Panc1 (cell line): Measurements from ENCODE around the gene QSOX1. TPM values are rescaled to one million over a fixed set of nuclear protein-coding genes. Genes with fewer than 3 reads are reported as not detected.

Source experiments
- ATAC-seq: fragments of 200-7000 bp; cut with Tn5 transposase; 2 replicates; pipeline ENCODE4 v1.9.1; 2020; ENCODE audit warnings: mild to moderate bottlenecking, moderate library complexity
- BruUV-seq: library from RNA; stranded (reverse); fragments of 400-500 nt; replicated peaks from 2 replicates; lab custom pipeline; 2021; lab: Mats Ljungman, UMichigan
- CTCF ChIA-PET: fragments of 300-600 bp; sonication (Branson Sonifier 250); formaldehyde crosslinking; loops from one replicate; lab custom pipeline; 2022; ENCODE audit warnings: antibody characterized with exemption; lab: Charles Lee
- POLR2A ChIA-PET: fragments of 300-600 bp; sonication (Branson Sonifier 250); formaldehyde crosslinking; loops from one replicate; lab custom pipeline; 2022; ENCODE audit warnings: antibody characterized with exemption; lab: Charles Lee
- DNase-seq: peaks from one replicate; pipeline ENCODE4 v3.0.0-alpha.2; 2010; ENCODE audit warnings: low read depth, low spot score
- H3K27ac ChIP-seq: 2 replicates; pipeline ENCODE4 v1.5.1; 2011; ENCODE audit warnings: mild to moderate bottlenecking, low read length, inconsistent platforms
- H3K27me3 ChIP-seq: fragments of 200-500 bp; sonication (Bioruptor generic); 2 replicates; pipeline ENCODE4 v1.6.0; 2014; ENCODE audit warnings: low read length, inconsistent platforms; ENCODE audit not compliant: control insufficient read depth, insufficient read depth
- H3K36me3 ChIP-seq: fragments of 200-500 bp; sonication (Bioruptor generic); 2 replicates; pipeline ENCODE4 v1.5.1; 2014; ENCODE audit warnings: inconsistent platforms, mild to moderate bottlenecking, low read length, moderate library complexity; ENCODE audit not compliant: control insufficient read depth, insufficient read depth
- H3K4me1 ChIP-seq: 2 replicates; pipeline ENCODE4 v1.5.1; 2011; ENCODE audit warnings: inconsistent platforms, mild to moderate bottlenecking, low read length, moderate library complexity; ENCODE audit not compliant: control insufficient read depth, insufficient read depth
- H3K4me3 ChIP-seq, 2 experiments: 2 replicates each; pipeline ENCODE4 v1.5.1; 2011 to 2012; ENCODE audit warnings: low read depth in 2 of 2, low read length in 2 of 2, mild to moderate bottlenecking in 2 of 2, inconsistent platforms in 1 of 2, moderate library complexity in 1 of 2
- H3K9me3 ChIP-seq: fragments of 200-500 bp; sonication (Bioruptor generic); 2 replicates; pipeline ENCODE4 v1.5.1; 2014; ENCODE audit warnings: low read depth, mild to moderate bottlenecking, inconsistent platforms, low read length, moderate library complexity; ENCODE audit not compliant: control insufficient read depth, insufficient read depth
- POLR2AphosphoS5 ChIP-seq: IDR thresholded peaks from 2 replicates; pipeline ENCODE4 v1.6.1; 2012; ENCODE audit warnings: mild to moderate bottlenecking, low read depth, low read length, moderate library complexity
- SIN3A ChIP-seq: IDR thresholded peaks from 2 replicates; pipeline ENCODE4 v1.6.1; 2012; ENCODE audit warnings: low read depth, mild to moderate bottlenecking, low read length, moderate library complexity, borderline replicate concordance; ENCODE audit not compliant: insufficient read depth
- TCF7L2 ChIP-seq: IDR thresholded peaks from 2 replicates; pipeline ENCODE4 v1.6.1; 2011; ENCODE audit warnings: mild to moderate bottlenecking, low read depth, low read length, inconsistent platforms
- in situ Hi-C: cut with HindIII; loops from 2 replicates; pipeline ENCODE4 v1.10.0; 2016; ENCODE audit warnings: low sequenced_read_pairs, low pct_unique_long_range_greater_than_20kb
- intact Hi-C: fragments of 100-400 bp; cut with micrococcal nuclease; formaldehyde crosslinking; loops from one replicate; pipeline ENCODE4 v1.10.0; 2022; ENCODE audit not compliant: unreplicated experiment
- total RNA-seq: library from RNA; stranded (reverse); gene quantifications from one replicate; pipeline ENCODE4 v1.2.1, GENCODE V29; 2021; ENCODE audit not compliant: unreplicated experiment
- TF ChIP-seq, protein P1 (sequence below): fragments of 450-650 bp; IDR thresholded peaks from 2 replicates; pipeline ENCODE4 v1.5.1; 2017; ENCODE audit warnings: mild to moderate bottlenecking
- TF ChIP-seq, protein P2 (sequence below), 2 experiments: IDR thresholded peaks; 2 replicates each; pipeline ENCODE4 v1.6.1; 2011 to 2012; ENCODE audit warnings: low read depth in 2 of 2, control low read depth in 1 of 2, low read length in 1 of 2, mild to moderate bottlenecking in 1 of 2, moderate library complexity in 1 of 2; ENCODE audit not compliant: insufficient read depth in 1 of 2

Gene QSOX1
- total RNA-seq, 1 experiment from 2014 or later: 152 TPM

DNA sequence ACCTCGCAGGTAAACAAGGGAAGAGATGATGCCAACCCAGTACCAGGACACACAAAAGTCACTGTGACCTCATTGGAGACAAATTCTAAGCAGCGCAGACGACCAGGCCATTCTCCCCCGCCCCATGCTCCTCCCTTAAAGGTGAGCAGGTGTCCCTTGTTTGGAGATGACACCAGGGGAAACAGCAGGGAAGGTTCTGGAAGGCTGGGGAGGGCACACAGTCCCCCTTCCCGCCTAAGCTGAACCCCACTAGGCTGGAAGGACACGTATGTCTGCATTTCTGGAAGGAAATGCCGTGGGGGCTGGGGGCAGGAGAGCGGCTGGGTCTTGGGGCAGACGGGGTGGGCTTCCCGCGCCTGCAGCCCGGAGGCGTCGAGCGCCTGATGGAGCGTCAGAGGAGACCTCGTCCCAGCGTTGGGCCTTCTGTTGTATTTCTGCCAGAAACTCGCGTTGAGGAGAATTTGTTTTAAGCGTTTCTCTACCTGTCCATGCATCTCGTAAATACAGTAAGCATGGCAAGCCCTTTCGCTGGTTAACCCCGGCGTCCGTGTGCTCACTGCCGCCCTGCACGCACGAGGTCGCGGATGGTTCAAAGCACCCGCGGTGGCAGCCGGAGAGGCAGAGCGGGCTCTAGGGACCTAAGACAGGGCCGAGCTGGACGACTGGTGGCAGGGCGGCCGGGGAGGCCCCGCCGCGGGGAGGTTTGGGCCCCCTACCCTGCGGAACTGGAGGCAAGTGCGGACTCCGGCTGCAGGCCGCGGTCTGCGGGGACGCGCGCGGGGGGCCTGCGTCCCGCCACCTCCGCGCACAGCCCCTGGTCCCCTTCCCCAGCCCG, 74.2 kb downstream of the QSOX1 start:
- Histone ChIP-seq H3K27me3 (peaks cover 25% of the 10 kb centered on the region), H3K4me3 (peak overlapping the region; percentile 51 to 71), H3K4me1 (peaks cover 7% of the 10 kb centered on the region), H3K9me3 (no peaks in the 10 kb centered on the region), H3K27ac (no peak overlapping the region), H3K36me3 (no peaks in the 10 kb centered on the region)
- CTCF ChIA-PET: no interaction called here
- in situ Hi-C loops: no loop called here
- POLR2A ChIA-PET: no interaction called here
- BruUV-seq: no TSS peak
- TF ChIP-seq SIN3A (no peak), POLR2AphosphoS5 (no peak), TCF7L2 (peak; percentile 85)
- TF ChIP-seq, protein P1, sequence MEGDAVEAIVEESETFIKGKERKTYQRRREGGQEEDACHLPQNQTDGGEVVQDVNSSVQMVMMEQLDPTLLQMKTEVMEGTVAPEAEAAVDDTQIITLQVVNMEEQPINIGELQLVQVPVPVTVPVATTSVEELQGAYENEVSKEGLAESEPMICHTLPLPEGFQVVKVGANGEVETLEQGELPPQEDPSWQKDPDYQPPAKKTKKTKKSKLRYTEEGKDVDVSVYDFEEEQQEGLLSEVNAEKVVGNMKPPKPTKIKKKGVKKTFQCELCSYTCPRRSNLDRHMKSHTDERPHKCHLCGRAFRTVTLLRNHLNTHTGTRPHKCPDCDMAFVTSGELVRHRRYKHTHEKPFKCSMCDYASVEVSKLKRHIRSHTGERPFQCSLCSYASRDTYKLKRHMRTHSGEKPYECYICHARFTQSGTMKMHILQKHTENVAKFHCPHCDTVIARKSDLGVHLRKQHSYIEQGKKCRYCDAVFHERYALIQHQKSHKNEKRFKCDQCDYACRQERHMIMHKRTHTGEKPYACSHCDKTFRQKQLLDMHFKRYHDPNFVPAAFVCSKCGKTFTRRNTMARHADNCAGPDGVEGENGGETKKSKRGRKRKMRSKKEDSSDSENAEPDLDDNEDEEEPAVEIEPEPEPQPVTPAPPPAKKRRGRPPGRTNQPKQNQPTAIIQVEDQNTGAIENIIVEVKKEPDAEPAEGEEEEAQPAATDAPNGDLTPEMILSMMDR: no peak
- TF ChIP-seq, protein P2, sequence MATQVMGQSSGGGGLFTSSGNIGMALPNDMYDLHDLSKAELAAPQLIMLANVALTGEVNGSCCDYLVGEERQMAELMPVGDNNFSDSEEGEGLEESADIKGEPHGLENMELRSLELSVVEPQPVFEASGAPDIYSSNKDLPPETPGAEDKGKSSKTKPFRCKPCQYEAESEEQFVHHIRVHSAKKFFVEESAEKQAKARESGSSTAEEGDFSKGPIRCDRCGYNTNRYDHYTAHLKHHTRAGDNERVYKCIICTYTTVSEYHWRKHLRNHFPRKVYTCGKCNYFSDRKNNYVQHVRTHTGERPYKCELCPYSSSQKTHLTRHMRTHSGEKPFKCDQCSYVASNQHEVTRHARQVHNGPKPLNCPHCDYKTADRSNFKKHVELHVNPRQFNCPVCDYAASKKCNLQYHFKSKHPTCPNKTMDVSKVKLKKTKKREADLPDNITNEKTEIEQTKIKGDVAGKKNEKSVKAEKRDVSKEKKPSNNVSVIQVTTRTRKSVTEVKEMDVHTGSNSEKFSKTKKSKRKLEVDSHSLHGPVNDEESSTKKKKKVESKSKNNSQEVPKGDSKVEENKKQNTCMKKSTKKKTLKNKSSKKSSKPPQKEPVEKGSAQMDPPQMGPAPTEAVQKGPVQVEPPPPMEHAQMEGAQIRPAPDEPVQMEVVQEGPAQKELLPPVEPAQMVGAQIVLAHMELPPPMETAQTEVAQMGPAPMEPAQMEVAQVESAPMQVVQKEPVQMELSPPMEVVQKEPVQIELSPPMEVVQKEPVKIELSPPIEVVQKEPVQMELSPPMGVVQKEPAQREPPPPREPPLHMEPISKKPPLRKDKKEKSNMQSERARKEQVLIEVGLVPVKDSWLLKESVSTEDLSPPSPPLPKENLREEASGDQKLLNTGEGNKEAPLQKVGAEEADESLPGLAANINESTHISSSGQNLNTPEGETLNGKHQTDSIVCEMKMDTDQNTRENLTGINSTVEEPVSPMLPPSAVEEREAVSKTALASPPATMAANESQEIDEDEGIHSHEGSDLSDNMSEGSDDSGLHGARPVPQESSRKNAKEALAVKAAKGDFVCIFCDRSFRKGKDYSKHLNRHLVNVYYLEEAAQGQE (IDR thresholded peaks at IDR 0.05; ENCODE audit: insufficient read depth in 1 of 2, low read depth in 2 of 2, low read length in 1 of 2): no peak
- ATAC-seq (peak; percentile 41), DNase-seq (no peak)
- intact Hi-C loops: no loop called here

DNA sequence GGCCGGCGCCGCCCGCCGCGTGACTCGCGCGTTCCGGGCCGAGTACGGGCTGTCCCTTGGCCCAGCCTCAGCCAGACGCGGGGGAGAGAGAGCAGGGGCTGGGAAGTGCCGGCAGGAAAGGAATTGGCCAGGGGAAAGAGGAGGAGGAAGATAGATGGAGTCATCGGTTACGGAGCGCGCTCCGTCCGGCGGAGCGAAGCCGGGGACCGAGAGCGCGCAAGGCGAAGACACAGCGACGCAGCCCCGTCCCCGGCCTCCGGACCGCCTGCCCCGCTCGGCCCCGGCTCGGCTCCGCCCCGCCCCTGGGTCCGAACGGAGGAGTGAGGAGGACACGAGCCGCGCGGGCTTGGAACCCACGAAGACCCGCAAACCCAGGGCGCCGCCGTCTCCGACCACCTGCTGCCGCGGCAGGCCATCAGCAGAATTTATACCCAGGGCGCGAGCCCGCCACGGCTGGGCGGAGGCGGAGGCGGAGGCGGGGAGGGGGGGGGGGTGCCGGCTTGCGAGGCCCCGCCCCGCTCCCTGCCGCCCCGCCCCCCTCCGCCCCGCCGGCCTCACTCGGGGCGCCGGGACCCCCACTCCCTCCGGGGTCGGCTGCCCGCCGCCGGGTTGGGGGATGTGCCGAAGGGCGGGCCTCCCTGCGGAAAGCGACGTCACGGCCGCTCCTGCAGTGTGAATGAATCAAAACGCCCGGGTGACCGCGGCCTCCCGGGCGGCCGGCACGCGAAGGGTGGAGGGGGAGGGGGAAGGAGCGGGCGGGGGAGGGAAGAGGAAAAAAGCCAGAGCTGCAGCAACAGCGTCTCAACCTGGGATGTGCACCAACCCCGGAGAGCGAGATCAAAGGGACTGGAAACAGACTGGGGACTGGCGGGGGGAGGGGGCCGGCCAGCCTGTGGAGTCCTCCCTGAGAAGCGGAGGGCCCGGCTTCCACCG, 75.1 kb downstream of the QSOX1 start, which contains the start of gene LHX4:
TSS of gene LHX4 (plus strand) at position 782 of the 933 bp plus-strand sequence. CDS start 266 bp downstream, outside the sequence.
- Histone ChIP-seq H3K9me3 (no peaks in the 10 kb centered on the region), H3K27me3 (peaks cover 27% of the 10 kb centered on the region), H3K4me3 (peak within 1 kb of the TSS; percentile 51 to 71), H3K4me1 (peaks cover 11% of the 10 kb centered on the region), H3K27ac (no peak within 1 kb of the TSS), H3K36me3 (no peaks in the 10 kb centered on the region)
- in situ Hi-C loops (no loop called here), intact Hi-C loops (no loop called here)
- TF ChIP-seq SIN3A (no peak), TCF7L2 (peak; percentile 86)
- no TSS peak for BruUV-seq
- ATAC-seq (peak; percentile 71), DNase-seq (no peak)
- CTCF ChIA-PET: no interaction called here
- POLR2A ChIA-PET: no interaction called here
